CD4-positive, CD25-positive, alpha-beta regulatory T cell (primary cell): Measurements from ENCODE around the gene CBX8. TPM values are rescaled to one million over a fixed set of nuclear protein-coding genes. Genes with fewer than 3 reads are reported as not detected.

ENCODE experiments used
- polyA plus RNA-seq, 4 donors: library from polyadenylated mRNA; unstranded; fragments of 300-500 nt; fragmentation: Illumina TruSeq; gene quantifications; one replicate each; pipeline ENCODE4 v1.2.3, GENCODE V29; 2021
- total RNA-seq: library from RNA; stranded (reverse); gene quantifications from one replicate; pipeline ENCODE4 v1.2.3, GENCODE V29; 2022

The CBX8 gene
- total and polyA plus RNA-seq, 5 donors from 2014 or later: 0.30 to 3.4 (median 1.3) TPM

Other genes starting within 250 kb of the CBX8 start
- not detected for gene RBFOX3, start 186.0 kb downstream of the CBX8 start, total RNA-seq
- gene RBFOX3, start 186.0 kb downstream of the CBX8 start, polyA plus RNA-seq: under 1 TPM in 1 of 4 donors, not detected in 3; 0.23 TPM
- gene ENPP7, start 66.1 kb downstream of the CBX8 start, total RNA-seq: not detected
- under 1 TPM in 1 of 4 donors, not detected in 3; 0.08 TPM for gene ENPP7, start 66.1 kb downstream of the CBX8 start, polyA plus RNA-seq
- gene CBX2, start 18.9 kb downstream of the CBX8 start, total RNA-seq: 0.81 TPM
- gene CBX2, start 18.9 kb downstream of the CBX8 start, polyA plus RNA-seq: under 1 TPM in 2 of 4 donors, not detected in 2; 0.11 to 0.17 TPM
- 137 TPM for gene CBX4, start 42.4 kb upstream of the CBX8 start, total RNA-seq
- gene CBX4, start 42.4 kb upstream of the CBX8 start, polyA plus RNA-seq: 10 to 100 TPM in 1 of 4 donors, 1 to 10 TPM in 3; 2.9 to 10.0 (median 4.6) TPM
- 0.72 TPM for gene TBC1D16, start 238.8 kb upstream of the CBX8 start, total RNA-seq
- under 1 TPM; 0.06 to 0.27 (median 0.12) TPM for gene TBC1D16, start 238.8 kb upstream of the CBX8 start, polyA plus RNA-seq
- gene CCDC40, start 239.6 kb upstream of the CBX8 start, total RNA-seq: 0.32 TPM
- gene CCDC40, start 239.6 kb upstream of the CBX8 start, polyA plus RNA-seq: not detected